SK-N-SH (cell line): ENCODE measurements around the gene FAT2. TPM values are rescaled to one million over a fixed set of nuclear protein-coding genes. Genes with fewer than 3 reads are reported as not detected.

Experiments
- CTCF ChIA-PET: fragments of 300-600, 350-600 bp; formaldehyde crosslinking; extraction: SDS; loops from one replicate; lab custom pipeline; 2021; lab: Yijun Ruan, JAX
- POLR2A ChIA-PET: fragments of 350-600 bp; sonication (Branson Sonifier 250); formaldehyde crosslinking; extraction: SDS; loops from one replicate; lab custom pipeline; 2020; ENCODE audit warnings: antibody characterized with exemption, inconsistent platforms; lab: Yijun Ruan, JAX
- DNase-seq: peaks from one replicate; pipeline ENCODE4 v3.0.0; 2012
- H2AFZ ChIP-seq: fragments of 200-600 bp; sonication (generic); 2 replicates; pipeline ENCODE4 v1.8.1; 2016; ENCODE audit warnings: antibody characterized with exemption, mild to moderate bottlenecking, low read depth
- H3F3A ChIP-seq: fragments of 200-600 bp; sonication (generic); replicated peaks from 2 replicates; pipeline ENCODE3; 2016; ENCODE audit warnings: antibody characterized with exemption, mild to moderate bottlenecking; ENCODE audit not compliant: insufficient read depth
- H3K27ac ChIP-seq, 2 experiments: fragments of 200-500 bp in 1 of 2; fragments of 200-600 bp in 1 of 2; sonication (Bioruptor generic) in 1 of 2; sonication (generic), shearing (Covaris generic) in 1 of 2; 2 replicates each; pipeline versions ENCODE4 v1.5.1 to v1.6.1; 2014 to 2016; ENCODE audit warnings: low read depth in 2 of 2, inconsistent platforms in 1 of 2, low read length in 1 of 2, mild to moderate bottlenecking in 1 of 2, mixed read lengths in 1 of 2
- H3K27me3 ChIP-seq: fragments of 200-600 bp; sonication (generic), shearing (Covaris generic); 2 replicates; pipeline ENCODE4 v1.6.1; 2016; ENCODE audit warnings: mixed run types; ENCODE audit not compliant: insufficient read depth
- H3K36me3 ChIP-seq, 2 experiments: fragments of 200-500 bp in 1 of 2; fragments of 200-600 bp in 1 of 2; sonication (Bioruptor generic) in 1 of 2; sonication (generic) in 1 of 2; replicated peaks in 1 of 2; 2 replicates each; pipeline versions ENCODE3 to v1.5.1; 2014 to 2016; ENCODE audit warnings: low read length in 1 of 2, mild to moderate bottlenecking in 1 of 2; ENCODE audit not compliant: insufficient read depth in 2 of 2, control insufficient read depth in 1 of 2
- H3K4me1 ChIP-seq, 2 experiments: fragments of 200-500 bp in 1 of 2; fragments of 200-600 bp in 1 of 2; sonication (Bioruptor generic) in 1 of 2; sonication (generic), shearing (Covaris generic) in 1 of 2; 2 replicates each; pipeline versions ENCODE4 v1.5.1 to v1.6.1; 2014 to 2016; ENCODE audit warnings: low read depth in 1 of 2, low read length in 1 of 2, mixed run types in 1 of 2; ENCODE audit not compliant: insufficient read depth in 2 of 2, control insufficient read depth in 1 of 2
- H3K4me2 ChIP-seq: fragments of 200-600 bp; sonication (generic), shearing (Covaris generic); 2 replicates; pipeline ENCODE4 v1.6.1; 2017; ENCODE audit warnings: mixed run types
- H3K4me3 ChIP-seq, 2 experiments: fragments of 200-500 bp in 1 of 2; fragments of 200-600 bp in 1 of 2; sonication (Bioruptor generic) in 1 of 2; sonication (generic), shearing (Covaris generic) in 1 of 2; 2 replicates each; pipeline versions ENCODE4 v1.5.1 to v1.8.1; 2014 to 2016; ENCODE audit warnings: low read depth in 2 of 2, inconsistent platforms in 1 of 2, low read length in 1 of 2, mild to moderate bottlenecking in 1 of 2, mixed read lengths in 1 of 2, moderate library complexity in 1 of 2
- H3K79me2 ChIP-seq: fragments of 200-600 bp; sonication (generic); 2 replicates; pipeline ENCODE4 v1.8.1; 2017; ENCODE audit warnings: mild to moderate bottlenecking; ENCODE audit not compliant: insufficient read depth
- H3K9ac ChIP-seq: fragments of 200-600 bp; sonication (generic); 2 replicates; pipeline ENCODE4 v1.6.1; 2017; ENCODE audit warnings: mixed run types
- H3K9me2 ChIP-seq: fragments of 200-600 bp; sonication (generic); 2 replicates; pipeline ENCODE4 v1.6.1; 2017; ENCODE audit warnings: mixed run types
- H3K9me3 ChIP-seq: fragments of 200-600 bp; sonication (generic); 2 replicates; pipeline ENCODE4 v1.6.1; 2017; ENCODE audit warnings: mixed run types, mild to moderate bottlenecking, moderate library complexity
- H4K20me1 ChIP-seq: fragments of 200-600 bp; sonication (generic); 2 replicates; pipeline ENCODE4 v1.6.1; 2017; ENCODE audit warnings: mild to moderate bottlenecking, mixed run types; ENCODE audit not compliant: insufficient read depth
- EP300 ChIP-seq, 2 experiments: IDR thresholded peaks; 2 replicates each; pipeline versions ENCODE4 v1.4.0 to v1.6.1; 2012; ENCODE audit warnings: borderline replicate concordance in 1 of 2, low read depth in 1 of 2, low read length in 1 of 2
- GABPA ChIP-seq: IDR thresholded peaks from 2 replicates; pipeline ENCODE4 v1.4.0; 2012; ENCODE audit warnings: low read depth, mild to moderate bottlenecking
- IRF3 ChIP-seq: fragments of 150-350 bp; IDR thresholded peaks from 2 replicates; pipeline ENCODE4 v1.6.1; 2016; ENCODE audit warnings: mild to moderate bottlenecking, low read depth, low read length
- JUND ChIP-seq: IDR thresholded peaks from 2 replicates; pipeline ENCODE4 v1.4.0; 2012
- NRF1 ChIP-seq: IDR thresholded peaks from 2 replicates; pipeline ENCODE4 v1.6.1; 2012; ENCODE audit warnings: low read depth, mild to moderate bottlenecking, low read length
- RAD21 ChIP-seq: IDR thresholded peaks from 2 replicates; pipeline ENCODE4 v1.6.1; 2012; ENCODE audit warnings: mild to moderate bottlenecking, low read length
- RCOR1 ChIP-seq: fragments of 150-350 bp; IDR thresholded peaks from 2 replicates; pipeline ENCODE4 v1.6.1; 2017; ENCODE audit warnings: antibody characterized with exemption, low read length
- RFX5 ChIP-seq: IDR thresholded peaks from 2 replicates; pipeline ENCODE4 v1.6.1; 2012; ENCODE audit warnings: mild to moderate bottlenecking, improper control_type of control experiment, low read length
- SMC3 ChIP-seq: IDR thresholded peaks from 2 replicates; pipeline ENCODE4 v1.6.1; 2012; ENCODE audit warnings: low read depth, low read length, improper control_type of control experiment
- TAF1 ChIP-seq: IDR thresholded peaks from 2 replicates; pipeline ENCODE4 v1.6.1; 2012; ENCODE audit warnings: low read depth, mild to moderate bottlenecking, low read length, moderate library complexity, borderline replicate concordance
- TCF12 ChIP-seq: IDR thresholded peaks from 2 replicates; pipeline ENCODE4 v1.4.0; 2012
- TEAD4 ChIP-seq: IDR thresholded peaks from 2 replicates; pipeline ENCODE4 v1.4.0; 2012; ENCODE audit warnings: mild to moderate bottlenecking, borderline replicate concordance; ENCODE audit not compliant: insufficient read depth
- USF2 ChIP-seq: fragments of 150-350 bp; IDR thresholded peaks from 2 replicates; pipeline ENCODE4 v1.6.1; 2017; ENCODE audit warnings: antibody characterized with exemption, low read length, low read depth, borderline replicate concordance
- WGBS: methylation state at CpG from one replicate; pipeline ENCODE4 v1.1.6; 2017; ENCODE audit warnings: low lambda C conversion rate; 5-methylcytosine and 5-hydroxymethylcytosine counted together
- polyA plus RNA-seq, 3 experiments: library from polyadenylated mRNA; depleted of rRNA; stranded (reverse); fragments of >200 nt; gene quantifications; 2 replicates each; pipeline ENCODE4 v1.2.3, GENCODE V29; 2012
- TF ChIP-seq, protein P1 (sequence below): fragments of 200-600 bp; sonication (generic); IDR thresholded peaks from 2 replicates; pipeline ENCODE4 v1.6.1; 2017; ENCODE audit warnings: antibody characterized with exemption, mild to moderate bottlenecking, moderate library complexity
- TF ChIP-seq, protein P2 (sequence below): IDR thresholded peaks from 2 replicates; pipeline ENCODE4 v1.4.0; 2012; ENCODE audit warnings: low read depth
- TF ChIP-seq, protein P3 (sequence below): IDR thresholded peaks from 2 replicates; pipeline ENCODE4 v1.4.0; 2012; ENCODE audit warnings: low read depth, borderline replicate concordance
- TF ChIP-seq, protein P4 (sequence below): IDR thresholded peaks from 2 replicates; pipeline ENCODE4 v1.4.0; 2012; ENCODE audit warnings: low read depth, borderline replicate concordance

Gene FAT2
- polyA plus RNA-seq, 1 of the 3 experiments (the other 2 are of a cell fraction): not detected

- H2AFZ ChIP-seq: no peak overlapping the region
- TF ChIP-seq, protein P1, sequence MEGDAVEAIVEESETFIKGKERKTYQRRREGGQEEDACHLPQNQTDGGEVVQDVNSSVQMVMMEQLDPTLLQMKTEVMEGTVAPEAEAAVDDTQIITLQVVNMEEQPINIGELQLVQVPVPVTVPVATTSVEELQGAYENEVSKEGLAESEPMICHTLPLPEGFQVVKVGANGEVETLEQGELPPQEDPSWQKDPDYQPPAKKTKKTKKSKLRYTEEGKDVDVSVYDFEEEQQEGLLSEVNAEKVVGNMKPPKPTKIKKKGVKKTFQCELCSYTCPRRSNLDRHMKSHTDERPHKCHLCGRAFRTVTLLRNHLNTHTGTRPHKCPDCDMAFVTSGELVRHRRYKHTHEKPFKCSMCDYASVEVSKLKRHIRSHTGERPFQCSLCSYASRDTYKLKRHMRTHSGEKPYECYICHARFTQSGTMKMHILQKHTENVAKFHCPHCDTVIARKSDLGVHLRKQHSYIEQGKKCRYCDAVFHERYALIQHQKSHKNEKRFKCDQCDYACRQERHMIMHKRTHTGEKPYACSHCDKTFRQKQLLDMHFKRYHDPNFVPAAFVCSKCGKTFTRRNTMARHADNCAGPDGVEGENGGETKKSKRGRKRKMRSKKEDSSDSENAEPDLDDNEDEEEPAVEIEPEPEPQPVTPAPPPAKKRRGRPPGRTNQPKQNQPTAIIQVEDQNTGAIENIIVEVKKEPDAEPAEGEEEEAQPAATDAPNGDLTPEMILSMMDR: no peak
- H3K4me1 ChIP-seq: no peaks in the 10 kb centered on the region
- H3K9me2 ChIP-seq: no peaks in the 10 kb centered on the region
- CTCF ChIA-PET: interaction anchor here (0.8 kb wide), 1 partner anchor 17 kb away, joined by 3 read pairs; no protein-coding TSS in a partner anchor
- H3K27ac ChIP-seq: no peak overlapping the region
- H3K9me3 ChIP-seq: no peaks in the 10 kb centered on the region
- no peak overlapping the region for H3K9ac ChIP-seq
- H3F3A ChIP-seq: no peaks in the 10 kb centered on the region
- WGBS: 29% methylated on average over 2 of the region's 2 CpGs
- no peaks in the 10 kb centered on the region for H3K27me3 ChIP-seq
- no peaks in the 10 kb centered on the region for H3K79me2 ChIP-seq
- POLR2A ChIA-PET: no interaction called here
- no peak for DNase-seq
- H3K36me3 ChIP-seq: no peaks in the 10 kb centered on the region
- H3K4me3 ChIP-seq: no peak overlapping the region
- no peaks in the 10 kb centered on the region for H4K20me1 ChIP-seq
- no peak overlapping the region for H3K4me2 ChIP-seq
These were observed 7.9 kb upstream of the FAT2 start for GRCh38 chr5:151598984-151599383.

GRCh38 chr5:151598549-151598948 lies 7.4 kb upstream of the FAT2 start:
- H3K4me2 ChIP-seq: no peak overlapping the region
- no peak overlapping the region for H3K27ac ChIP-seq
- H3K9me2 ChIP-seq: no peaks in the 10 kb centered on the region
- H4K20me1 ChIP-seq: no peaks in the 10 kb centered on the region
- DNase-seq: no peak
- TF ChIP-seq, protein P2, sequence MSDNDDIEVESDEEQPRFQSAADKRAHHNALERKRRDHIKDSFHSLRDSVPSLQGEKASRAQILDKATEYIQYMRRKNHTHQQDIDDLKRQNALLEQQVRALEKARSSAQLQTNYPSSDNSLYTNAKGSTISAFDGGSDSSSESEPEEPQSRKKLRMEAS: no peak
- no peak for TF ChIP-seq USF2
- no peak for TF ChIP-seq TEAD4
- no peak for TF ChIP-seq IRF3
- TF ChIP-seq, protein P3, sequence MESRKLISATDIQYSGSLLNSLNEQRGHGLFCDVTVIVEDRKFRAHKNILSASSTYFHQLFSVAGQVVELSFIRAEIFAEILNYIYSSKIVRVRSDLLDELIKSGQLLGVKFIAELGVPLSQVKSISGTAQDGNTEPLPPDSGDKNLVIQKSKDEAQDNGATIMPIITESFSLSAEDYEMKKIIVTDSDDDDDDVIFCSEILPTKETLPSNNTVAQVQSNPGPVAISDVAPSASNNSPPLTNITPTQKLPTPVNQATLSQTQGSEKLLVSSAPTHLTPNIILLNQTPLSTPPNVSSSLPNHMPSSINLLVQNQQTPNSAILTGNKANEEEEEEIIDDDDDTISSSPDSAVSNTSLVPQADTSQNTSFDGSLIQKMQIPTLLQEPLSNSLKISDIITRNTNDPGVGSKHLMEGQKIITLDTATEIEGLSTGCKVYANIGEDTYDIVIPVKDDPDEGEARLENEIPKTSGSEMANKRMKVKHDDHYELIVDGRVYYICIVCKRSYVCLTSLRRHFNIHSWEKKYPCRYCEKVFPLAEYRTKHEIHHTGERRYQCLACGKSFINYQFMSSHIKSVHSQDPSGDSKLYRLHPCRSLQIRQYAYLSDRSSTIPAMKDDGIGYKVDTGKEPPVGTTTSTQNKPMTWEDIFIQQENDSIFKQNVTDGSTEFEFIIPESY: no peak
- TF ChIP-seq EP300 (IDR thresholded peaks at IDR 0.05; ENCODE audit: borderline replicate concordance in 1 of 2, low read depth in 1 of 2, low read length in 1 of 2): no peak
- no peak for TF ChIP-seq RCOR1
- no peak for TF ChIP-seq TAF1
- TF ChIP-seq, protein P4, sequence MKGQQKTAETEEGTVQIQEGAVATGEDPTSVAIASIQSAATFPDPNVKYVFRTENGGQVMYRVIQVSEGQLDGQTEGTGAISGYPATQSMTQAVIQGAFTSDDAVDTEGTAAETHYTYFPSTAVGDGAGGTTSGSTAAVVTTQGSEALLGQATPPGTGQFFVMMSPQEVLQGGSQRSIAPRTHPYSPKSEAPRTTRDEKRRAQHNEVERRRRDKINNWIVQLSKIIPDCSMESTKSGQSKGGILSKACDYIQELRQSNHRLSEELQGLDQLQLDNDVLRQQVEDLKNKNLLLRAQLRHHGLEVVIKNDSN: no peak
- TF ChIP-seq TCF12: no peak
- TF ChIP-seq RAD21: no peak
- TF ChIP-seq JUND: no peak
- TF ChIP-seq GABPA: no peak
- TF ChIP-seq SMC3: no peak
- TF ChIP-seq NRF1: no peak
- TF ChIP-seq RFX5: no peak
- no peaks in the 10 kb centered on the region for H3K36me3 ChIP-seq
- H3K27me3 ChIP-seq: no peaks in the 10 kb centered on the region
- H3F3A ChIP-seq: no peaks in the 10 kb centered on the region
- POLR2A ChIA-PET: no interaction called here
- H3K4me3 ChIP-seq: no peak overlapping the region
- H3K4me1 ChIP-seq: no peaks in the 10 kb centered on the region
- 83% methylated on average over 1 of the region's 1 CpG for WGBS
- CTCF ChIA-PET: interaction anchor here (0.8 to 1.0 kb wide), 2 partner anchors 17 to 75 kb away, joined by 3 read pairs; no protein-coding TSS in a partner anchor
- no peak overlapping the region for H3K9ac ChIP-seq
- H3K79me2 ChIP-seq: no peaks in the 10 kb centered on the region
- no peak overlapping the region for H2AFZ ChIP-seq
- no peaks in the 10 kb centered on the region for H3K9me3 ChIP-seq
